PC-9 (cell line): ENCODE results near the gene PLPP3.

ENCODE experiments used
- EZH2 ChIP-seq: fragments of 200-600 bp; sonication (generic); IDR thresholded peaks from 2 replicates; pipeline ENCODE4 v1.8.0; 2017; ENCODE audit warnings: antibody characterized with exemption, low read depth
- TF ChIP-seq, protein P1 (sequence below): fragments of 200-600 bp; sonication (generic); conservative IDR thresholded peaks from 2 replicates; pipeline ENCODE4 v1.6.1; 2017; ENCODE audit warnings: mixed run types, antibody characterized with exemption, mild to moderate bottlenecking, moderate library complexity

DNA sequence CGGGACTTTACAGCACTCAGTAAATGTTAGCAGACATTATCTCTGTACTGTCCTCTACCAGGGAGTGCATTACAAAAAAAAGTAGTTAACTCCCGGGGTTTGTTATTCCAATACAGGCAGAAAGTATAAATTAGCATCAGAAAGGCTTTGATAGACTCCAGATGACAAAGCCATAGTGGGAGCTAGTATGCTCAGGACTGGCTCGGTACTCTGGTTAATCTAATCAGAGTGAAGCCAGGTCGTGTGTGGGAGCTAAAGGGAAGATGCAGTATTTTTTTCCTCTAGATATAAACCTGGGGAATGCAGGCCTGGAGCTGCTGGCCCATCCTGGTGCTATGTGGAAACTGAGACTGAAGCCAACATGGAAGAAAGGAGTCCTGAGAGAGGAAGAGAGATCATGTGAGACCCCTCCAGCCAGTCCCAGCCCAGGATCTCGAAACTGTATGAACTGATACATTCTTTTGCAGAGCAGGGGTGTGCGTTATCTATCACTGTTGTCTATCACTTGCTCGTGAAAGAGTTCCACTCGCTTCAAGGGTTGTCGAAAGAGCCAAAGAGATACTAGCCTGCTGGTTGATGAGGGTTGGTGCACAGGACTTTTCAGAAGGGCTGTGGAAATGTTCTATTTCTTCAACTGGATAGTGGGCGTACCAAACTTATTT lies 125.8 kb downstream of the PLPP3 start:
- TF ChIP-seq, protein P1, sequence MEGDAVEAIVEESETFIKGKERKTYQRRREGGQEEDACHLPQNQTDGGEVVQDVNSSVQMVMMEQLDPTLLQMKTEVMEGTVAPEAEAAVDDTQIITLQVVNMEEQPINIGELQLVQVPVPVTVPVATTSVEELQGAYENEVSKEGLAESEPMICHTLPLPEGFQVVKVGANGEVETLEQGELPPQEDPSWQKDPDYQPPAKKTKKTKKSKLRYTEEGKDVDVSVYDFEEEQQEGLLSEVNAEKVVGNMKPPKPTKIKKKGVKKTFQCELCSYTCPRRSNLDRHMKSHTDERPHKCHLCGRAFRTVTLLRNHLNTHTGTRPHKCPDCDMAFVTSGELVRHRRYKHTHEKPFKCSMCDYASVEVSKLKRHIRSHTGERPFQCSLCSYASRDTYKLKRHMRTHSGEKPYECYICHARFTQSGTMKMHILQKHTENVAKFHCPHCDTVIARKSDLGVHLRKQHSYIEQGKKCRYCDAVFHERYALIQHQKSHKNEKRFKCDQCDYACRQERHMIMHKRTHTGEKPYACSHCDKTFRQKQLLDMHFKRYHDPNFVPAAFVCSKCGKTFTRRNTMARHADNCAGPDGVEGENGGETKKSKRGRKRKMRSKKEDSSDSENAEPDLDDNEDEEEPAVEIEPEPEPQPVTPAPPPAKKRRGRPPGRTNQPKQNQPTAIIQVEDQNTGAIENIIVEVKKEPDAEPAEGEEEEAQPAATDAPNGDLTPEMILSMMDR, result no peak
- no peak for TF ChIP-seq EZH2
